Hematopoietic multipotent progenitor cell (in vitro differentiated cells): ENCODE data around the gene VHLL. TPM values are rescaled to one million over a fixed set of nuclear protein-coding genes. Genes with fewer than 3 reads are reported as not detected.
A peak's percentile ranks its signal among the peaks of the same experiment; 100 is the strongest.

Experiments used
- DNase-seq, 3 donors: peaks; one replicate each; pipeline ENCODE4 v3.0.0-alpha.2; 2011 to 2015; ENCODE audit warnings: low read depth in 2 of 3, low spot score in 2 of 3
- total RNA-seq: library from RNA; depleted of rRNA; stranded (reverse); fragments of >200 nt; gene quantifications from one replicate; pipeline ENCODE4 v1.2.3, GENCODE V29; 2012

The VHLL gene
- total RNA-seq, 1 donor = not detected

DNA sequence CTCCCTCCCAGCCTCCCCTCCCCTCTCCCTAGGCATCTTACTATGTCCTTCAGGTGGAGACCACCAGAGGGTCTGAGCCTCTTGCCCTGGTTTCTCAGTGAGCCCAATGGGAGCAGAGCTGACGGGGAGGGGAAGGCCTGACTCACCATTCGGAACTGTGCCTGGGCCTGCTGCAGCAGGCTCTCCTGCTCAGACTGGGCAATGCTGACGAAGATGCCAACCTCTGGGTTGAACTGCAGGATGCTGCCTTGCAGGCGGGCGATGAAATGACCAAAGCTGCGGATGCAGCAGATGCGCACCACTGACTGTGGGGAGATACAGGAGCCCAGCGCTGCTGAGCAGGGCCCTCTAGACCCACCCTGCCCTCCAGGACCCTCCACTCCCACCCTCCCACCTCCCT is 40.2 kb downstream of the VHLL start:
- no peak for DNase-seq

DNA sequence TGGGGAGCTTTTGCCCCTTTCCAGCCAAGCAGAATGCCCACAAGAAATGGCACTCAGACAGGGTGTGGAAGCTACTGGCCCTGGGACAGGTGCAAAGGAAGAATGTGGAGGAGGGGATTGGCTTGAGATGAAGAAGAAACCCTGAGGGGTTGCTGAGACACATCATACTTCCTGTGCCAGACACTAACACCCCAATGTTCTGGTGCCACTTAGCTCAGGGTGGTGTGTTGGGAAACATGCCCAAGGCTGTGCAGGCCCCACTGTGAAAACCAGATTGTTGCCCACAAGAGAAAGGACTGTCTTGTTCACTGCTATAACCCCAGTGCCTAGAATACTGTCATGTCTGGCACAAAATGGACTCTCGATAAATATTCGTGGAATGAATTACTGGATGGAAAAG is 41.4 kb downstream of the VHLL start:
- DNase-seq = no peak

DNA sequence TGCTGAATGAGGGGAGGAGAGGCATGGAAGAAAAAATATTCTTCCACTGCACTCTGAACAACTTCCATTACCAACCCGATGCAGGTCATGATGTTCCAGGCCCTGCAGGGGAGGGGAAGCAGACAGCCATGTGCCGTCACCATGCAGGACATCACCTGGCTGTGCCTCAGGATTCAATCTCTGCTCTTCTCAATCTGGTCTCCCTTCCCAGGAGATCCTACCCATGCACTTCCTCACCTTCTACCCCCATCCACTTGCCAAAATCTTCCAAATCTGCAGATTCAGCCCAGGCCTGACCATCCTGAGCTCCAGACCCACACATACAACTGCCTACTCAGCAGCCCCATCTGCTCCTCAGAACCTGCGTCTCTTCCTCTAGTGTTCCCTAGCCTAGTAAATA is 45.5 kb downstream of the VHLL start:
- no peak for DNase-seq

DNA sequence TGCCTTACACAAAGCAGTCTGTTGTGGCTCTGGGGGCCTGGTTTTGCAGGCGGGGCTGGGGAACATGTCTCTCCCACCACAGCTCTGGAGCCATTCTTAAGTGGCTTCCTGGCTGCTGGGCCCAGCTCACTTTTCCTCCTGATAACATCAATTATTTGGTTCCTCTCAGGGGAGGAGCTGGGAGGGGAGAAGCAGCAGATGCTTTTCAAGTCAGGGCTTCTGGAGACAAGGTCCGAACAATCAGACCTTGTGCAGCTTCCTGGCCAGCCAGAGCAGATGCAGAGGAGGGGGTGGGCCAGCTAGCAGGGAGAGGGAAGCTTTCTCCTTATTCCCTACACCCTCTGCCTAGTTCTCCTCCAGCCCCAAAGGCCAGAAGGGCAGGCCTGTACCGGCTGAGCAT is 47.6 kb downstream of the VHLL start:
- DNase-seq = peak in 2 of 3 donors; percentile 39 to 75

DNA sequence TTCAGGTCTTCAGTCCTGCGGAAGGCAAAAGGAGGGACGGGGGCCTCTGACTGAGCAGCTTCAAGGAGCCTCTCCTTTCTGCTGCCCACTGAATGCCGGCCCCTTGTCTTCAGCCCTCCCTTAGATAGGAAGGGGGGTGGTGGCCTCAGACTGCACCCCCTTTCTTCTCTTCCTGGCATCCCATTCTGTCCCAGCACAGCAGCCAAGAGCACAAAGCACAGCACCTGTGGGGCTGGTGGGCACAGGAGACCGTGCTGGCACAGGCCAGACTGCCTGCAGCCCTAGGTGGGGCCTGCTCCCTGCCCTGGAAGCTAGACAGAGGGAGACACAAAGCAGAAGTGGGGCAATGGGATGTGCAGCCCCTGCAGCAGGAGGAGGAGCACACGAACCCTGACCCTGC is 49.5 kb downstream of the VHLL start:
- no peak for DNase-seq

Other genes starting within 250 kb of the VHLL start
- 17.5 TPM for gene UBQLN4, start 245.5 kb downstream of the VHLL start, total RNA-seq
- gene LAMTOR2, start 244.5 kb downstream of the VHLL start, total RNA-seq = 68.1 TPM
- gene RAB25, start 238.1 kb downstream of the VHLL start, total RNA-seq = under 0.01 TPM
- gene MEX3A, start 216.8 kb downstream of the VHLL start, total RNA-seq = 3.2 TPM
- 280 TPM for gene LMNA, start 184.6 kb downstream of the VHLL start, total RNA-seq
- gene SEMA4A, start 145.7 kb downstream of the VHLL start, total RNA-seq = 15.1 TPM
- gene SLC25A44, start 105.2 kb downstream of the VHLL start, total RNA-seq = 13.2 TPM
- 103 TPM for gene PMF1, start 86.3 kb downstream of the VHLL start, total RNA-seq
- gene BGLAP, start 57.1 kb downstream of the VHLL start, total RNA-seq = 1.9 TPM
- gene PAQR6, start 51.3 kb downstream of the VHLL start, total RNA-seq = 2.2 TPM
- gene SMG5, start 16.5 kb downstream of the VHLL start, total RNA-seq = 52.5 TPM
- 4.8 TPM for gene TMEM79, start 15.0 kb downstream of the VHLL start, total RNA-seq
- 50.1 TPM for gene GLMP, start 3.6 kb downstream of the VHLL start, total RNA-seq
- 353 TPM for gene CCT3, start 39.0 kb upstream of the VHLL start, total RNA-seq
- not detected for gene TSACC, start 39.2 kb upstream of the VHLL start, total RNA-seq
- not detected for gene RHBG, start 69.9 kb upstream of the VHLL start, total RNA-seq
- gene MEF2D, start 201.5 kb upstream of the VHLL start, total RNA-seq = 54.7 TPM